HG02884 (cell line): ENCODE measurements around the gene CAPN8.

ENCODE experiments used
- ATAC-seq: cut with Tn5 transposase; IDR thresholded peaks from one replicate; pipeline ENCODE4 v1.9.1; 2021; ENCODE audit warnings: mild to moderate bottlenecking, moderate library complexity; ENCODE audit not compliant: unreplicated experiment

The CAPN8 gene

DNA sequence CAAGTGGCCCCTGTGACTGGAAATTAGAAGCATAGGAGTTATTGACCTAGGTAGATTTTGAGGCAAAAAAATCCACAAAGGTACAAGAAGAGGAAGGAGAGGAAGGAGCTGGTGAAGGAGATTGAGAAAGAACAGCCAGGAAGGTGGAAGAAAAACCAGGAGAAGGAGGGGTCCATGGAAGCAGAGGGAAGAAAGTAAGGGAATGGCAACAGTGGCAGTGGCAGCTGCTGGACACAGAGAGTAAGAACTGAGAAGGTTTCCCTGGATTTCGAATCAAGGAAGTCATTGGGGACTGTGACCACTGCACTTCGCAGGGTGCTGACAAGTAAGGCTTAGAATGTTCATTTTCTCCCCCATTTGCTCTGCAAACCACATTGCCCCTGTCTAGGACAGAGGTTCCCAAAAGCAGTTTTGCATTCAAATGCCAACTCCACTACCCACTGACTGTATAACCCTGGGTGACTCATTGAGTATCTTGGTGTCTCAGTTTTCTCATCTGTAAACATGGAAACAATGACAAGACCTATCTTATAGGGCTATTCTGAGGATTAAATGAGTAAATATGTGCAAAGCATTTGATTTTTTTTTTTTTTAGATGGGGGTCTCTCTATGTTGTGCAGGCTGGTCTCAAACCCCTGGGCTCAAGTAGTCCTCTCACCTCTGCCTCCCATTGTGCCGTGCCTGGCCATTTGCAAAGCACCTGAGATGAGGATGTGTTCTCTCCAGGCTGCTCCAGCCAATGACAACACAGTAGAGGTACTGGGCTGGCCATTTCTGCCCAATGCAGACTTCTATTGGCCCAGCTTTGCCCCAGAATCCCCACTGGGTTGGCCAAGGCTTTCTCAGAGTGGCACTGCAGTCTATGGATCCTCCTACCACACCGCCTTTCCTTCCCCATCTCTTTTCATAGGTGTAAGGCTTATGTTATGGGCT is 37.5 kb upstream of the CAPN8 start:
- no peak for ATAC-seq

DNA sequence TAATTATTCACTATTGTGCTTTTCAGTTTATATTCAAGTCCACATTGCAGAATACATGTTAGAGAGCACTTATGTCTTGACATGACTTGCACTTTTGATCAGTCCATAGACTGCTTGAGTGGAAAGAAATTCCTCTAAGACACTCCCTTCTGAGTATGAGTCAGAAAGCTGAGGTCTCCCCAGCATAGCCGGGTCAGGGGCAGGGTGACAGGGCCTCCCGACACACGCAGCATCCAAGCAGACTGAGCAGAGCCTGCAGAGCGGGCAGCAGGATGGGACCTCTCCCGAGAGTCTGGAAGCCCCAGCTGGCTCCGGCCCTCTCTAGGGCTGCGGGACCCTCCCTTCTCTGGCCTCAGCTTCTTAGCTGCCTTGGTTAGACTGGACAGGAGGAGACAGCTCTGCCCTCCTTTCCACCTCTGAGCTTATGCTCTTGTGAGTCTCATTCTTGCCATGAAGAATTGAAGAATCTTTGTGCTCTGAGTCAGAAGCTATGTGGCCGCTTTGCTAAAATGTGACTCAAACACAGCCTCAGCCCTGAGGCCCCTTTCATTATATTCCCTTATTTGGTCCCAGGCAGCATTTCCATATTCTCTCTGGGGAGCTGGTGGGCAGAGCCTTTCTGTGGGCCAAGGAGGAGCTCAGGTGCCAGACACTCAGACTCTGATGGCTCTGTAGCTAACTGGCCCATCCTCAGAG is 35.6 kb upstream of the CAPN8 start:
- no peak for ATAC-seq

DNA sequence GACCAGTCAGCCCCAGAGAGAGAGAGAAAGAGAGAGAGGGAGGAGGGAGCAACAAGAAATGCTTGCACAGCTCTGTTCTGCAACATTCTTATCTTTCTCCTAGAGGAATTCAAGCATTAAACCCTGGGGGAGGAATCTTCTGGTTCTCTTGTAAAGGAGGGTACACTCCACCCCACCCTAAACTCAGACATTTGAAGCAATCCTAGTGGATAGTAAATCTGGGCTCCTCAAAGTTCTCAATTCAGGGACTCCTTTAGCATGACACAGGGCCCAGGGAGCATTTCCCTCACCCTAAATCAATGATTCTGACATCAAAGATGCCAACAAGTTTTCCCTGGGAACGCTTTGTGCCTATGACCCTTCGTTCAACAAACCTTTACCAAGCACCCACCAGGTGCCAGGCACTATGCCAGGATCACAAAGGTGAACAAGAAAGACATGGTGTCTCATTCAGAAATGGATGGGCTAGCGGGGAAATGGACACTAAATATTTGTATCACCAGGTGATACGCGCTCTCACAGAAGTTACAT is 35.0 kb upstream of the CAPN8 start:
- no peak for ATAC-seq

GRCh38 chr1:223695941-223696340 is 30.4 kb upstream of the CAPN8 start:
- ATAC-seq = no peak

DNA sequence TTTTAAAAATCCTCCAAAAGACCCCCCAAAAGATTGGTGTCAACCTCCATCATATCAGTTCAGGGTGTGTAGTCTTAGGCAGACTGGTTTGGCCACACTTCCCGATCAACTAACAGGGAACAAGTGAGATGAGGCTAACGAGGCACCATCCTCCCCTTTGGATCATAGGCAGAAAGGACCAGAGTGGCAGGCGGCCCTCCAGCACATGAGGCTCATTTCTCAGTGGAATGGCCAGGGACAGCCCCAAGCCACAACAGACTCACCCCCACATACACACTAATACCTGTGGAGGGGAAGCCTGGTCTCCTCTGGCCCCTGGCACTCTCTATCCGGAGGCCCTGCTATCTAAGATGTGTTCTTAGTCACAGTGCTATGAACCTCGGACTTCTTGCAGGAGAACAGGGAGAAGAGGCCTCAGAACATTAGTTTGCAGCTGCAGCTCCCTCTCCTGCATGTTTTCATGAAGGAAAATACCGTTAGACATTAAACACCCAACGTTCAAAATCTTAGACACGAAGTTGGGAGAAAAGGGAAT is 29.6 kb upstream of the CAPN8 start:
- no peak for ATAC-seq

DNA sequence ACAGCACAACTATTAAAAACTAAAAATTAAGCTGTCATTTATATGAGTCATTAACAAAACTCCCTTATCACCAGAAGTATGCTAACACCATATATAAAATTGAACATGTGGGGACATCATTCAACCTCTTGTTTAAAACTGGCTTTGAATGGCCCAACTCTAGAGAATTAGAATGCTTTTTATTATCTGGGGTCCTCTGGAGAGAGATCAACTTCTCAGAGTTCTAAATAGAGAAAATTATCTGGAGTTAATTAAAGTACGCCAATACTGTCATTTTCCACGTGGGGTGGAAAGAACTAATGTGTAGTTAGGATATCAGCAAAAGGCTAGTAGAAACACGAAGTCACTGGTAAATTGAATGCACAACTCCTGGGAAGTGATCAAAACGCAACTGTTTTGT is 25.6 kb upstream of the CAPN8 start:
- no peak for ATAC-seq

DNA sequence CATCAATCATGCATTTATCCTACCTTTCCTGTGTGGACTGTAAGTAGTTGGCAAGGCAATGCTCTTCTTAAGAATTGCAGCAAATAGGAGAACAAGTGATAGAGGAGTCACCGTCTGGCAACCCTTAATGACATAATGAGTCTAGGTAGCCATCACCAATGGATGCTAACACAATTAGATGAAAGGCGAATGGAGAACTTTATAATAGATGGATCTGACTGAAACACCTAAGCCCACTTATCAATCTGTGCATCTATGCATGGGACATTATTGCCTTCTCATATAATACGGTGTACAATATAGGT is 18.9 kb upstream of the CAPN8 start:
- no peak for ATAC-seq

- no peak for ATAC-seq
Measured at GRCh38 chr1:223683586-223684487, 18.3 kb upstream of the CAPN8 start.

GRCh38 chr1:223682502-223682901 is 17.0 kb upstream of the CAPN8 start:
- ATAC-seq = no peak

DNA sequence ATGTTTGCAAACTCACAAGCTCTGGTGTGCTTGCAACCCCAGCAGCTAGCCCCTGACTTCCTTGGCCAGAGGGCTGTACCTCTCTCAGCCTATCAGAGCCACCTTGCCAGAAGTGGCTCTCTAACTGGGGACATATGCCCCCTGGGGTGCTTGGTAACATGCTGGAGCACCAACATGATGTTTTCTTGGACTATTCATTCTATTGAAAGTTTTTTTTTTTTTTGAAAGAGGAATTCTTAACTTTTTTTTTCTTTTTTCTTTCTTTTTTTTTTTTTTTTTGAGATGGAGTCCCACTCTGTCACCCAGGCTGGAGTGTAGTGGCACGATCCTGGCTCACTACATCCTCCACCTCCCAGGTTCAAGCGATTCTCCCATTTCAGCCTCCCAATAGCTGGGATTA is 14.7 kb upstream of the CAPN8 start:
- no peak for ATAC-seq

DNA sequence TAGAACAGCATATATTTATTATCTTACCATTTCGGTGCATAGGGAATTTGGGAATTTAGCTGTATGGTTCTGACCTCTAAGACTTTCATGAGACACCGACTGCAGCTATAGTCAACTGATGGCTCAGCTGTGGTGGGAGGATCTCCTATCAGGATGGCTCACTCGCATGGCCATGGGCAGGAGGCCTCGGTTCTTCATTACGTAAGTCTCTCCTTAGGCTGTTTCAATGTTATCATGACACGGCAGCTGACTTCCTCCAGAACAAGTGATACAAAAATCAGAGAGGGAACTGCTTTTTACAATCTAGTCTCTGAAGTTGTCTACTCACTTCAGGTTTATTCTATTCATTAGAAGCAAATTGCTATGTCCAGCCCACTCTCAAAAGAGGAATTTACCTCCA is 13.3 kb upstream of the CAPN8 start:
- no peak for ATAC-seq

GRCh38 chr1:223674119-223674890 is 8.8 kb upstream of the CAPN8 start:
- ATAC-seq = no peak

GRCh38 chr1:223670458-223671159 is 5.1 kb upstream of the CAPN8 start:
- no peak for ATAC-seq

DNA sequence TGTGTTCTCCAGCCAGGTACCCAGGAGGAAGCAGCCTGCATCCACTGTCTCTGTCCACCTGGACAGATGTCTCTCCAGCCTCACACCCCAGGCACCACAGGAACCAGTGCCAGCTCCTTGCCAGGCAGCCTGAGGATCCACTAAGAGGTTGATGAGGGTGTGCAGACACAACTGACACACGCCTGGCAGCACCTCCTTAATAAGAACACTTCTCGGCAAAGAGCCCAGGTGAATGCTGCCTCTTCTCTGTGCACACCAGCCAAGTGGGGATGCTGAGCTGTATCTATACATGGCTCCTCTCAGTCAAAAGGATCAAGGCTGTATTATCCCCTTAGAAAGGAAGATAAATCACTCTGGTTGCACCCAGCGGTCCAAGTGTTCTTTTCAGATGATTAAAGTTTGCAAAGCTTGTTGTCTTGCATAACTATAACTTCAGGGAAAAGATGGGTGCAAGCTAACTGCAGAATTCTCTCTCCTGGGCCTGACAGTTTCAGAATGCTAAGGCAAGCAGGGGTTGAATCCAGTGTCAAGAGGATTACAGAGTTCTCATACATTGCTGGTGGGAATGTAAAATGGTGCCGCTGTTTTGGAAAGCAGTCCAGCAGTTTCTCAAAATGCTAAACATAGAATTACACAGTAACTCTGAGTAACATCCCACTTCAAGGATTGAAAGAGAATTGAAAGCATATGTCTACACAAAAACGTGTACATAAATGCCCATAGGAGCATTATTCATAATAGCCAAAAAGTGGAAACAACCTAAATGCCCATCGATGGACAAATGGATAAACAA is 3.7 kb upstream of the CAPN8 start:
- no peak for ATAC-seq

DNA sequence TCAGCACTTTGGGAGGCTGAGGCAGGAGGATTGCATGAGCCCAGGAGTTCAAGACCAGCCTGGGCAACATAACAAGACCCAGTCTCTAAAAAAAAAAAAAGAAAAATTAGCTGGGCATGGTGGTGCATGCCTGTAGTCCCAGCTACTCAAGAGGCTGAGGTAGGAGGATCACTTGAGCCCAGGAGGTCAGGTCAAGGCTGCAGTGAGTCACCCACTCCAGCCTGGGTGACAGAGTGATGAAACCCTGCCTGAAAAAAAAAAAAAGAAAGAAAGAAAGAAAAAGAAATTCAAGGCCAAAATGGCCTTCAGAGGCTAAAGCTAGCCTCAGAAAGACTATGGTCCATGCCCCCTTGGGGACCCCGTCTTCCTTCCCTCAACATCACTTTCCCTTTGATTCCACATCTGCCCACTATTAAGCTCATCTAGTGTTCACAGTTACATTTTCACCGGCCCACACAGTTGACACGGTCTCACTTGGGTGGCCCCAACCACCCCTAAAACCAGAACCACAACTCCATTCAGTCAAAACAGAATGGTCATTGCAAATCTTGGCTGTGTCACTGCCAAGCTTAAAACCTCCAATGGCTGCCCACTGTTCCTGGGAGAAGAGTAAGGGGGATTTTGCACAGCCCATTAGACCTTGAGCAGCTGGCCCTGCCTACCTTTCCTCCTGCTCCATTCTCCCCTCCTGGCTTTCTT is 2.1 kb upstream of the CAPN8 start:
- ATAC-seq = no peak

DNA sequence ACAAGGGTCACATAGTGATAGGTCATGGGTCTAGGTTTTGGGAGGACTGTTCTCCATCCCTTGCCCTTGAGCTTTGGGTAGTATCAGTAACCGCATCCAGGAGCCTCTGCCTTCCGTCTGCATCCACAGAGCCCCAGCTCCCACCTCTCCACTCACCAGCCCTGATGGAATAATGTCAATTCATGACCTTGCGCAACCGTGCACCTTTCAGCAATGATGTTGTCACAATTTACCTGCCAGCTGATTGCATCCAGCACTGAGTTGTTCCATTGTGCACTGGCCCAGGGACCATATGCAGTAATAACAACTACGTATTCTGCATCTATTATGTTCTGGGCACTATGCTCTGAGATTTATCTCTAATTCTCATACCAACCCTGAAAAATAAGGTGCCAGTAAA is 1.4 kb downstream of the CAPN8 start:
- ATAC-seq = no peak

- no peak for ATAC-seq
Measured at GRCh38 chr1:223662943-223663342, 2.6 kb downstream of the CAPN8 start.

DNA sequence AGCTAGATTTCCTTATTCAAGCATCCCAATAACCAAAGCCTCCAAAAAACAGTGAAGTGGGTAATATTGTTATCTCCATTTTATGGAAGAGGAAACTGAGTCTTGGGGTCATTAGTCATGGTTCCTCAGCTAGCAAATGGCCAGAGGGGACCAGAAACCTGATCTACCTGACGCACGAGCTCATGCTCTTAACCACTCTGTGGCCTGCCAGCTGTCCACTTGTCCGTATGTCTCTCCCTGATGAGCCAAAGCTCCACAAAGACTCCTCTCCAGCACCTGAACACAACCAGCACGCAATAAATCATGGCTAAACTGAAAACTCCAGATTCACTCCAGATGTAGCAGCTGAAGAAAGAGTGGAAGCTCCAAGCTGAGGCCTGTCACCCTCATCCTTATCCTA is 5.8 kb downstream of the CAPN8 start:
- ATAC-seq = no peak
